Liver (tissue), 3 donors: Measurements from ENCODE around the gene DOCK1.

Experiments used
- GABPA ChIP-seq, 2 donors: IDR thresholded peaks in 1 of 2; conservative IDR thresholded peaks in 1 of 2; 2 replicates each; pipeline ENCODE4 v1.6.1; 2016; ENCODE audit warnings: antibody characterized with exemption in 2 of 2, mild to moderate bottlenecking in 1 of 2, moderate library complexity in 1 of 2
- HNF4A ChIP-seq, 2 donors: conservative IDR thresholded peaks; 2 replicates each; pipeline ENCODE4 v1.6.1; 2016; ENCODE audit warnings: antibody characterized with exemption in 2 of 2, mild to moderate bottlenecking in 2 of 2
- NR2F2 ChIP-seq: IDR thresholded peaks from 2 replicates; pipeline ENCODE4 v1.6.1; 2016; ENCODE audit warnings: antibody characterized with exemption
- RAD21 ChIP-seq, 2 donors: IDR thresholded peaks; 2 replicates each; pipeline ENCODE4 v1.6.1; 2016; ENCODE audit warnings: antibody characterized with exemption in 2 of 2, mild to moderate bottlenecking in 2 of 2
- SP1 ChIP-seq: IDR thresholded peaks from 2 replicates; pipeline ENCODE4 v1.6.1; 2018; ENCODE audit warnings: antibody characterized with exemption, mild to moderate bottlenecking
- TAF1 ChIP-seq: conservative IDR thresholded peaks from 2 replicates; pipeline ENCODE4 v1.6.1; 2016; ENCODE audit warnings: antibody characterized with exemption, mild to moderate bottlenecking
- TF ChIP-seq, protein P1 (sequence below): fragments of 150-350 bp; IDR thresholded peaks from 2 replicates; pipeline ENCODE4 v1.5.1; 2017; ENCODE audit warnings: improper control_type of control experiment, low read depth, low read length; ENCODE audit not compliant: missing input control
- TF ChIP-seq, protein P2 (sequence below): IDR thresholded peaks from 2 replicates; pipeline ENCODE4 v1.6.1; 2016; ENCODE audit warnings: antibody characterized with exemption
- donor health status: healthy.
- donor health status: healthy.

DNA sequence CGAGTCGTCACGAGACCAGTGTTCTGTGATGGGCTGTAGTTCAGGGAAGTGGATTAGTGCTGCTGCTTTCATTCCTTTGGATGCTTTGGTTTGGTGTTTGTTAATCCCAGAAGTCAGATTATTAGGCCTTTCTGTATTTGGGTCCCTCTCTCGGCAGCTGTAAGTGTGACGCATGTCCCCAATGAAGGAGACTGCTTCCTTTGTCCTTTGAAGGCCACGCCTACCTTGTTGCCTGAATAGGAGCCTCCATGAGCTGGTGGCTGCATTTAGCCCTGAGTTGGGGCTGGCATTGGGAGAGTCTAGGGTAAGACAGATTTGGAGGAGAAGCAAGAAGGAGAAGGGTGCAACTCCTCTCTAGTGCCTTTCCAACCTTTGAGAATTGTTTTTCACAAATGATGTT is 34.5 kb downstream of the DOCK1 start:
- TF ChIP-seq, protein P1, sequence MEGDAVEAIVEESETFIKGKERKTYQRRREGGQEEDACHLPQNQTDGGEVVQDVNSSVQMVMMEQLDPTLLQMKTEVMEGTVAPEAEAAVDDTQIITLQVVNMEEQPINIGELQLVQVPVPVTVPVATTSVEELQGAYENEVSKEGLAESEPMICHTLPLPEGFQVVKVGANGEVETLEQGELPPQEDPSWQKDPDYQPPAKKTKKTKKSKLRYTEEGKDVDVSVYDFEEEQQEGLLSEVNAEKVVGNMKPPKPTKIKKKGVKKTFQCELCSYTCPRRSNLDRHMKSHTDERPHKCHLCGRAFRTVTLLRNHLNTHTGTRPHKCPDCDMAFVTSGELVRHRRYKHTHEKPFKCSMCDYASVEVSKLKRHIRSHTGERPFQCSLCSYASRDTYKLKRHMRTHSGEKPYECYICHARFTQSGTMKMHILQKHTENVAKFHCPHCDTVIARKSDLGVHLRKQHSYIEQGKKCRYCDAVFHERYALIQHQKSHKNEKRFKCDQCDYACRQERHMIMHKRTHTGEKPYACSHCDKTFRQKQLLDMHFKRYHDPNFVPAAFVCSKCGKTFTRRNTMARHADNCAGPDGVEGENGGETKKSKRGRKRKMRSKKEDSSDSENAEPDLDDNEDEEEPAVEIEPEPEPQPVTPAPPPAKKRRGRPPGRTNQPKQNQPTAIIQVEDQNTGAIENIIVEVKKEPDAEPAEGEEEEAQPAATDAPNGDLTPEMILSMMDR, result no peak
- TF ChIP-seq NR2F2 (no peak), GABPA (IDR thresholded peaks at IDR 0.05 in 1 of 2, conservative IDR thresholded peaks at IDR 0.05 in 1 of 2) (no peak), HNF4A (conservative IDR thresholded peaks at IDR 0.05) (no peak), TAF1 (no peak), SP1 (no peak), RAD21 (IDR thresholded peaks at IDR 0.05) (no peak)
- TF ChIP-seq, protein P2, sequence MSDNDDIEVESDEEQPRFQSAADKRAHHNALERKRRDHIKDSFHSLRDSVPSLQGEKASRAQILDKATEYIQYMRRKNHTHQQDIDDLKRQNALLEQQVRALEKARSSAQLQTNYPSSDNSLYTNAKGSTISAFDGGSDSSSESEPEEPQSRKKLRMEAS, result no peak
